Stimulated activated CD8-positive, alpha-beta memory T cell treated with anti-CD3 and anti-CD28 coated beads, Interleukin-12 subunit alpha, Interleukin-12 subunit beta, amount 100 ng/mL, for 1 hour (primary cell): ENCODE results near the gene DCP2.

ENCODE experiments used
- DNase-seq: peaks from one replicate; pipeline ENCODE4 v3.0.0-alpha.2; 2020; ENCODE audit warnings: low read depth

Gene DCP2

GRCh38 chr5:113047733-113048652 lies 71.4 kb downstream of the DCP2 start:
- DNase-seq, result no peak

GRCh38 chr5:113048931-113049330 lies 72.3 kb downstream of the DCP2 start:
- DNase-seq, result no peak

- DNase-seq, result no peak
Measured at GRCh38 chr5:113050721-113051382, 74.3 kb downstream of the DCP2 start.

- no peak for DNase-seq
Measured at GRCh38 chr5:113052041-113052795, 75.6 kb downstream of the DCP2 start.

GRCh38 chr5:113053511-113053995 lies 77.0 kb downstream of the DCP2 start:
- no peak for DNase-seq

- no peak for DNase-seq
Measured at GRCh38 chr5:113054899-113055298, 78.3 kb downstream of the DCP2 start.

- DNase-seq, result no peak
Measured at GRCh38 chr5:113056988-113057387, 80.4 kb downstream of the DCP2 start.

- DNase-seq, result no peak
Measured at GRCh38 chr5:113057557-113057984, 81.0 kb downstream of the DCP2 start.

- DNase-seq, result no peak
Measured at GRCh38 chr5:113058269-113058668, 81.7 kb downstream of the DCP2 start.

GRCh38 chr5:113058706-113059226 lies 82.2 kb downstream of the DCP2 start:
- no peak for DNase-seq

- no peak for DNase-seq
Measured at GRCh38 chr5:113059232-113060040, 82.8 kb downstream of the DCP2 start.

GRCh38 chr5:113060408-113061025 lies 83.9 kb downstream of the DCP2 start:
- DNase-seq, result no peak

GRCh38 chr5:113061846-113062780 lies 85.5 kb downstream of the DCP2 start:
- DNase-seq, result no peak

GRCh38 chr5:113062869-113063508 lies 86.4 kb downstream of the DCP2 start:
- DNase-seq, result no peak

- DNase-seq, result no peak
Measured at GRCh38 chr5:113063927-113064326, 87.3 kb downstream of the DCP2 start.

- no peak for DNase-seq
Measured at GRCh38 chr5:113064806-113065205, 88.2 kb downstream of the DCP2 start.

- DNase-seq, result no peak
Measured at GRCh38 chr5:113065626-113066025, 89.0 kb downstream of the DCP2 start.

GRCh38 chr5:113067635-113068344 lies 91.2 kb downstream of the DCP2 start:
- DNase-seq, result no peak

GRCh38 chr5:113068559-113068958 lies 92.0 kb downstream of the DCP2 start:
- DNase-seq, result no peak
